Fibroblast of lung (primary cell): ENCODE results near the gene C9orf153. TPM values are rescaled to one million over a fixed set of nuclear protein-coding genes. Genes with fewer than 3 reads are reported as not detected.

Source experiments
- DNase-seq, 2 donors: peaks; one replicate each; pipeline versions ENCODE4 v3.0.0 to v3.0.0-alpha.2; 2010; ENCODE audit warnings: low read depth in 2 of 2
- H2AFZ ChIP-seq: 2 replicates; pipeline ENCODE4 v1.5.1; 2012; ENCODE audit warnings: low read length, control low read depth, inconsistent platforms
- H3K27ac ChIP-seq: 2 replicates; pipeline ENCODE4 v1.5.1; 2011; ENCODE audit warnings: low read length, control low read depth; ENCODE audit not compliant: insufficient read depth
- H3K27me3 ChIP-seq: 2 replicates; pipeline ENCODE4 v1.5.1; 2011; ENCODE audit warnings: mild to moderate bottlenecking, low read length; ENCODE audit not compliant: control insufficient read depth, insufficient read depth
- H3K36me3 ChIP-seq: 2 replicates; pipeline ENCODE4 v1.5.1; 2011; ENCODE audit warnings: low read length; ENCODE audit not compliant: control insufficient read depth, insufficient read depth
- H3K4me1 ChIP-seq: 2 replicates; pipeline ENCODE4 v1.5.1; 2011; ENCODE audit warnings: low read length; ENCODE audit not compliant: control insufficient read depth, insufficient read depth; ENCODE audit errors: extremely low read depth
- H3K4me2 ChIP-seq: 2 replicates; pipeline ENCODE4 v1.5.1; 2011; ENCODE audit warnings: low read length, control low read depth; ENCODE audit not compliant: insufficient read depth; ENCODE audit errors: extremely low read depth
- H3K4me3 ChIP-seq, 4 experiments: fragments of 200-600 bp in 1 of 4; sonication (generic) in 1 of 4; replicated peaks in 1 of 4; 2 replicates each; pipeline ENCODE4 v1.5.1; 2011 to 2016; ENCODE audit warnings: low read length in 4 of 4, low read depth in 3 of 4, mild to moderate bottlenecking in 3 of 4, control low read depth in 2 of 4, inconsistent platforms in 1 of 4, mixed read lengths in 1 of 4; ENCODE audit not compliant: insufficient read depth in 1 of 4; ENCODE audit errors: control extremely low read depth in 1 of 4
- H3K79me2 ChIP-seq: 2 replicates; pipeline ENCODE4 v1.5.1; 2012; ENCODE audit warnings: mild to moderate bottlenecking, low read length, inconsistent platforms; ENCODE audit not compliant: control insufficient read depth, insufficient read depth
- H3K9ac ChIP-seq: 2 replicates; pipeline ENCODE4 v1.5.1; 2011; ENCODE audit warnings: mild to moderate bottlenecking, low read length, control low read depth; ENCODE audit not compliant: insufficient read depth
- H3K9me3 ChIP-seq: 2 replicates; pipeline ENCODE4 v1.5.1; 2012; ENCODE audit warnings: low read depth, low read length; ENCODE audit not compliant: control insufficient read depth, insufficient read depth
- H4K20me1 ChIP-seq: 2 replicates; pipeline ENCODE4 v1.5.1; 2011; ENCODE audit warnings: low read length; ENCODE audit not compliant: control insufficient read depth, insufficient read depth; ENCODE audit errors: extremely low read depth
- CTCF ChIP-seq, 2 donors: IDR thresholded peaks in 1 of 2; conservative IDR thresholded peaks in 1 of 2; 1 replicate in 1 of 2; 2 replicates in 1 of 2; pipeline ENCODE4 v1.5.1; 2011 to 2012; ENCODE audit warnings: low read length in 2 of 2, control low read depth in 1 of 2, inconsistent platforms in 1 of 2, low read depth in 1 of 2, mild to moderate bottlenecking in 1 of 2
- EZH2 ChIP-seq: IDR thresholded peaks from 2 replicates; pipeline ENCODE4 v1.5.1; 2012; ENCODE audit warnings: low read length, control low read depth, mild to moderate bottlenecking; ENCODE audit errors: missing control alignments
- polyA plus RNA-seq, 2 donors: library from polyadenylated mRNA; depleted of rRNA in 1 of 2; stranded (reverse) in 1 of 2; unstranded in 1 of 2; fragments of >200 nt; gene quantifications; 2 replicates each; pipeline ENCODE4 v1.2.1, GENCODE V29; 2011 to 2012; ENCODE audit warnings: missing spikeins in 1 of 2
- total RNA-seq: library from RNA; depleted of rRNA; stranded (reverse); fragments of >200 nt; gene quantifications from 2 replicates; pipeline ENCODE4 v1.2.1, GENCODE V29; 2014

Gene C9orf153
- total and polyA plus RNA-seq, 2 donors (not counting 1 experiment from before 2014, with no cell fraction given) = 0.17 TPM

GRCh38 chr9:86201474-86202337 is 57.8 kb downstream of the C9orf153 start:
- DNase-seq = no peak
- Histone ChIP-seq H3K4me3 (no peak overlapping the region), H3K9ac (no peak overlapping the region), H3K4me1 (no peaks in the 10 kb centered on the region), H3K27ac (no peak overlapping the region), H3K79me2 (no peaks in the 10 kb centered on the region), H3K36me3 (no peaks in the 10 kb centered on the region), H3K9me3 (no peaks in the 10 kb centered on the region), H2AFZ (no peak overlapping the region), H3K4me2 (no peak overlapping the region), H4K20me1 (no peaks in the 10 kb centered on the region), H3K27me3 (no peaks in the 10 kb centered on the region)
- no peak for TF ChIP-seq CTCF (conservative IDR thresholded peaks at IDR 0.05 in 1 of 2, IDR thresholded peaks at IDR 0.05 in 1 of 2; ENCODE audit: low read depth in 1 of 2, low read length in 2 of 2)
- no peak for TF ChIP-seq EZH2

GRCh38 chr9:86200599-86201162 is 58.8 kb downstream of the C9orf153 start:
- no peaks in the 10 kb centered on the region for H4K20me1 ChIP-seq

More at GRCh38 chr9:86200599-86201162, 58.8 kb downstream of the C9orf153 start:
- Histone ChIP-seq H3K27me3 (no peaks in the 10 kb centered on the region), H3K9ac (no peak overlapping the region), H3K4me3 (no peak overlapping the region), H3K9me3 (no peaks in the 10 kb centered on the region), H2AFZ (no peak overlapping the region), H3K36me3 (no peaks in the 10 kb centered on the region), H3K79me2 (no peaks in the 10 kb centered on the region), H3K27ac (no peak overlapping the region), H3K4me2 (no peak overlapping the region), H3K4me1 (no peaks in the 10 kb centered on the region)
- TF ChIP-seq EZH2 (no peak), CTCF (conservative IDR thresholded peaks at IDR 0.05 in 1 of 2, IDR thresholded peaks at IDR 0.05 in 1 of 2; ENCODE audit: low read depth in 1 of 2, low read length in 2 of 2) (no peak)
- no peak for DNase-seq
